Tongue (tissue), 2 donors: ENCODE data around the gene STK38. TPM values are rescaled to one million over a fixed set of nuclear protein-coding genes. Genes with fewer than 3 reads are reported as not detected.
A peak's percentile ranks its signal among the peaks of the same experiment; 100 is the strongest.
"Not testable (repeated sequence)": the region's sequence is repeated elsewhere in the genome, so short reads cannot be mapped to it uniquely, and the experiment has no call there.

ENCODE experiments used
- DNase-seq: peaks from one replicate; pipeline ENCODE4 v3.0.0-alpha.2; 2015
- total RNA-seq: library from RNA; depleted of rRNA; stranded (reverse); fragments of >200 nt; gene quantifications from one replicate; pipeline ENCODE4 v1.2.3, GENCODE V29; 2014

Gene STK38
- 30.5 TPM for total RNA-seq

GRCh38 chr6:36546920-36547645 is at the start of gene STK38:
TSS of gene STK38 (minus strand) at chr6:36547479. CDS start at chr6:36540202, 7,277 bp downstream.
- DNase-seq = peak; percentile 96

DNA sequence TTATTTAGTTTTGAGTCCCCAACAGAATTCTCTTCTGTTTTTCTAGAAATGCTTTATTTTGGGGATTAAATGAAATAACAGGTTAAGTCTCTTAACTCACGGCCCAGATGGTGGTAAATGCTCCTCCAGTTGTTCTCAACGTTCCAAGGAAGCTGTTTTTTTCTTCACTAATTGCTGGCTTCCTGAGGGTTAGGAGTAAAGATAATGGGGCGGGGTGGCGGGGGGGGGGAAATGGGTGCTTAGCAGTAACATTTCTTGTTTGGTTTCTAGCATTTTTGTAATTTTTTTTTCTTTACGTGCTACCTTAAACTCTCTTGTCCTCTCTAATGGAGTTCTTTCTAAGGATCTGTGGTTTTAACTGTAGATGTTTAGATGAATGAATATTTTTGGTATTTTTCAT is 49.1 kb upstream of the STK38 start:
- peak; percentile 41 for DNase-seq

DNA sequence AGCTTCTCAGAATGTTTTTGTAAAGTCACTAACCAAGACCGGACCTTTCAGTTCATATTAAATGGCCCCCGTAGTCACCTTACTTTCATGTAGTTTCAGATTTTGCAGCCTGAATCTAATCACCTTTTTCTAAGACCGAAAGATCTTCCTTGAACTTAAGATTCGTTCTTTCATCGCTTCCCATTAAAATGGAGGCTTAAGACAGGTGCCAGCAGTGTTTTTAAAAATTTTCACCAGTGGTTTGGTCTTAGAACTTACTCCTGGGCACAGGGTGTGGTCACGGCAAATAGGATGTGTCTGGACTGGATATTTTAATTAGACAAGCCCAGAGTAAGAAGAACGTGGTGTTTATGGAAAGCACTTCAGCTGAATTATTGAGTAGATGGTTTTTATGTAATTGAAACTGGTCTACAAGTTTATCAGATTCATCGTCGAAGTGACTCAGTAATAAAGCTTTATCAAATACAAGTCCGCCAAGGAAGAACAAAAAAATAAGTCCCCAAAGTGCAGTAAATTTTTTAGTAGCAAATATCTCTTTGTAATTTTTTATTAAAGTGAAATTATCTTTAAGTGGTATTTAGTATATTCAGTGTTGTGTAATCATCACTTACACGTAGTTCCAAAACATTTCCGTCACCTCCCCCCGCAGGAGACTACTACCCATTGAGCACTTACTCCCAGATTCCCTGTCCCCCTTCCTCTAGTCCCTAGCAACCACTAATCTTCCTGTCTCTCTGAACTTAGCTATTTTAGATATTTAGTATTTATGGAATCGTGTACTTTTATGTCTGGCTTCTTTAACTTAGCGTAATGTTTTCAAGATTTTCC is 47.8 kb upstream of the STK38 start:
- DNase-seq = peak; percentile 77

- DNase-seq = peak; percentile 99
These were observed 46.9 kb upstream of the STK38 start, which contains the start of gene SRSF3 for GRCh38 chr6:36594029-36594815. TSS of gene SRSF3 (plus strand) at chr6:36594362. CDS start at chr6:36596763, 2,401 bp downstream.

- DNase-seq = no peak
These were observed 46.3 kb upstream of the STK38 start for GRCh38 chr6:36593569-36594028.

GRCh38 chr6:36592221-36592655 is 45.0 kb upstream of the STK38 start:
- DNase-seq = no peak

GRCh38 chr6:36590237-36590636 is 43.0 kb upstream of the STK38 start:
- no peak for DNase-seq

GRCh38 chr6:36589025-36589400 is 41.7 kb upstream of the STK38 start:
- DNase-seq = not testable (repeated sequence)

GRCh38 chr6:36586606-36587005 is 39.3 kb upstream of the STK38 start:
- DNase-seq = no peak

GRCh38 chr6:36581716-36582115 is 34.4 kb upstream of the STK38 start:
- no peak for DNase-seq

GRCh38 chr6:36580184-36580526 is 32.9 kb upstream of the STK38 start:
- no peak for DNase-seq

GRCh38 chr6:36578431-36578830 is 31.2 kb upstream of the STK38 start:
- DNase-seq = no peak

- no peak for DNase-seq
These were observed 30.8 kb upstream of the STK38 start for GRCh38 chr6:36578030-36578429.

GRCh38 chr6:36577301-36577700 is 30.0 kb upstream of the STK38 start:
- DNase-seq = peak; percentile 29

DNA sequence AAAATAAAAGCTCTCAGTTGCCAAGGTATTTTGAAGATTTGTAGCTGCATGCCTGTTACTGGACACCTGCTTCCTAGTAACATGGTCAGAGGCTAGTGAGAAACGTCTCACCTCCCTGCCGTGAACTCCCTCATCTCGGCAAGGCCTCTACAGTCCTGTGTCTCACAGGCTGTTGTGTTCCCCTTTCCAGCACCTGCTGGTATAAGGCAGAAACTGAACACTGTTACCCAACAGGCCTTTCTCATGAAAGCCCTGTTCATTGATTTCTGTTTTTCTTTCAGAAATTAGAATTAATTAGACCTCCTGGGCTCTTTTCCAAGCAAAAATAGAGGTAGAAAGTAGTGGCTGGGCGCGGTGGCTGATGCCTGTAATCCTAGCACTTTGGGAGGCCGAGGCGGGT is 29.3 kb upstream of the STK38 start:
- DNase-seq = no peak

GRCh38 chr6:36574679-36575078 is 27.4 kb upstream of the STK38 start:
- no peak for DNase-seq

DNA sequence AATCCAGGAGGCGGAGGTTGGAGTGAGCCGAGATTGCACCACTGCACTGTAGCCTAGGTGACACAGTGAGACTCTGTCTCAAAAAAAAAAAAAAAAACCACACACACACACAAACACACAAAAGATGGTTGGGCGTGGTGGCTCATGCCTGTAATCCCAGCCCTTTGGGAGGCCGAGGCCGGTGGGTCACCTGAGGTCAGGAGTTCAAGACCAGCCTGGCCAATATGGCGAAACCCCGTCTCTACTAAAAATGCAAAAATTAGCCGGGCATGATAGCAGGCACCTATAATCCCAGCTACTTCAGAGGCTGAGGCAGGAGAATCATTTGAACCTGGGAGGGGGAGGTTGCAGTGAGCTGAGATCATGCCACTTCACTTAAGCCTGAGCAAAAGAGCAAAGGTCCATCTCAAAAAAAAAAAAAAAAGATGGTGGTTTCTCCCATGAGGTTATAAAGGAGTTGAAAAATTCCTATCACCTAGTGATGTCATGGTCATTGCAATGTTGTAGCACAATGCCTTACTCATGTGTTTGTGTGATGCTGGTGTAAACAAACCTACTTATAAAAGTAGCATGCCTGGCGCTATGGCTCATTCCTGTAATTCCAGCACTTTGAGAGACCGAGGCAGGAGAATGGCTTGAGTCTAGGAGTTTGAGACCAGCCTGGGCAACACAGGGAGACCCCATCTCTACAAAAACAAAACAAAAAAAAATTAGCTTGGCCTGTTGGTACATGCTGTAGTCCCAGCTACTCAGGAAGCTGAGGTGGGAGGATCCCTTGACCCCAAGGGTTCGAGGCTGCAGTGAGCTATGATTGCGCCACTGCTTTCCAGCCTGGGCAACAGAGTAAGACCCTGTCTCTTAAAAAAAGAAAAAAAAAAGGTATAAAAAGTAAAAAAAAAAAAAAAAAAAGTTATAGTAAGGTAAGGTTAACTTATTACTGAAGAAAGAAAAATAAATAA is 25.4 kb upstream of the STK38 start:
- DNase-seq = not testable (repeated sequence)

GRCh38 chr6:36571122-36572043 is 24.1 kb upstream of the STK38 start:
- no peak for DNase-seq

- DNase-seq = no peak
These were observed 23.0 kb upstream of the STK38 start for GRCh38 chr6:36570264-36570663.

- no peak for DNase-seq
These were observed 19.2 kb upstream of the STK38 start for GRCh38 chr6:36566418-36566905.
